Pancreas (tissue), 10 donors: Measurements from ENCODE around the gene MRPS25. TPM values are rescaled to one million over a fixed set of nuclear protein-coding genes. Genes with fewer than 3 reads are reported as not detected.

Experiments
- ATAC-seq, 4 donors: fragments of 200-7000 bp; cut with Tn5 transposase; one replicate each; pipeline versions ENCODE4 v1.8.0 to v1.9.1; 2020; ENCODE audit warnings: mild to moderate bottlenecking in 4 of 4, moderate library complexity in 4 of 4
- DNase-seq, 6 donors: peaks; one replicate each; pipeline ENCODE4 v3.0.0-alpha.2; 2020
- FAIRE-seq: peaks from 2 replicates; lab custom pipeline; 2012; peaks lifted over from hg19 to GRCh38; lab: Jason Lieb, UNC
- H3K27ac ChIP-seq, 4 donors: fragments of 200-600 bp; sonication (generic); 1 replicate in 3 of 4; 2 replicates in 1 of 4; pipeline versions ENCODE4 v1.5.0 to v1.8.0; 2020
- H3K27me3 ChIP-seq, 4 donors: fragments of 200-600 bp; one replicate each; pipeline ENCODE4 v1.8.0; 2021
- H3K36me3 ChIP-seq, 3 donors: fragments of 200-600 bp; sonication (generic) in 1 of 3; one replicate each; pipeline versions ENCODE4 v1.5.0 to v1.8.0; 2020 to 2021
- H3K4me1 ChIP-seq, 3 donors: fragments of 200-600 bp; one replicate each; pipeline ENCODE4 v1.8.0; 2021
- H3K4me3 ChIP-seq, 4 donors: fragments of 200-600 bp; sonication (generic) in 2 of 4; one replicate each; pipeline versions ENCODE4 v1.5.0 to v1.8.0; 2020 to 2021
- H3K9me3 ChIP-seq, 4 donors: fragments of 200-600 bp; one replicate each; pipeline ENCODE4 v1.8.0; 2021
- WGBS, 2 donors: extraction: QIAGEN DNeasy Blood & Tissue Kit; methylation state at CpG; one replicate each; pipeline ENCODE4 v1.1.7; 2013; 5-methylcytosine and 5-hydroxymethylcytosine counted together
- intact Hi-C, 3 donors: fragments of 100-400 bp; cut with DNase I; formaldehyde crosslinking; loops; one replicate each; pipeline versions ENCODE4 v1.11.1 to v1.14.2; 2022
- polyA plus RNA-seq, 2 donors: library from polyadenylated mRNA; stranded (reverse); fragments of 200-250 nt; gene quantifications; one replicate each; pipeline ENCODE4 v1.2.3, GENCODE V29; 2013
- total RNA-seq, 6 donors: library from RNA; stranded (reverse); fragmentation: NEBNext Ultra II Directional in 4 of 6; extraction: Animal tissue kit (Norgen Biotek cat#: 25700) in 4 of 6; gene quantifications; one replicate each; pipeline versions ENCODE4 v1.2.1 to v1.2.4, GENCODE V29; 2021 to 2023
- TF ChIP-seq, protein P1 (sequence below), 4 donors: fragments of 200-600 bp; sonication (generic) in 3 of 4; IDR thresholded peaks; one replicate each; pipeline versions ENCODE4 v1.5.0 to v1.8.0; 2021; ENCODE audit warnings: antibody characterized with exemption in 4 of 4
- donor health status: healthy with polysubstance abuse.
- donor health status: DM: no; HTN: no; CAD: no; lungs with moderate emphysema.
- donor health status: DM: no; HTN: no; CAD: no.
- donor health status: control.
- donor health status: control.
- donor health status: Bipolar disorder and iron deficiency.
- donor health status: DM: yes; HTN: yes; CAD: no.
- donor health status: DM: no; HTN: no; CAD: no.
- donor health status: DM: no; HTN: no; CAD: no.
- donor health status: DM: yes; HTN: yes; CAD: no.

MRPS25 gene
- total and polyA plus RNA-seq, 8 donors = 14.3 to 44.0 (median 19.7) TPM

GRCh38 chr3:15017191-15017590 is 47.9 kb downstream of the MRPS25 start:
- intact Hi-C loops = no loop called here
- DNase-seq = no peak
- no peak for FAIRE-seq
- Histone ChIP-seq H3K27ac (no peak overlapping the region), H3K27me3 (no peaks in the 10 kb centered on the region), H3K4me1 (no peaks in the 10 kb centered on the region), H3K4me3 (no peak overlapping the region), H3K9me3 (no peaks in the 10 kb centered on the region), H3K36me3 (peaks cover 8 to 57% (median 9%) of the 10 kb centered on the region in 3 donors)
- 89 to 95% methylated on average over 2 of the region's 2 CpGs for WGBS, 2 donors
- TF ChIP-seq, protein P1, sequence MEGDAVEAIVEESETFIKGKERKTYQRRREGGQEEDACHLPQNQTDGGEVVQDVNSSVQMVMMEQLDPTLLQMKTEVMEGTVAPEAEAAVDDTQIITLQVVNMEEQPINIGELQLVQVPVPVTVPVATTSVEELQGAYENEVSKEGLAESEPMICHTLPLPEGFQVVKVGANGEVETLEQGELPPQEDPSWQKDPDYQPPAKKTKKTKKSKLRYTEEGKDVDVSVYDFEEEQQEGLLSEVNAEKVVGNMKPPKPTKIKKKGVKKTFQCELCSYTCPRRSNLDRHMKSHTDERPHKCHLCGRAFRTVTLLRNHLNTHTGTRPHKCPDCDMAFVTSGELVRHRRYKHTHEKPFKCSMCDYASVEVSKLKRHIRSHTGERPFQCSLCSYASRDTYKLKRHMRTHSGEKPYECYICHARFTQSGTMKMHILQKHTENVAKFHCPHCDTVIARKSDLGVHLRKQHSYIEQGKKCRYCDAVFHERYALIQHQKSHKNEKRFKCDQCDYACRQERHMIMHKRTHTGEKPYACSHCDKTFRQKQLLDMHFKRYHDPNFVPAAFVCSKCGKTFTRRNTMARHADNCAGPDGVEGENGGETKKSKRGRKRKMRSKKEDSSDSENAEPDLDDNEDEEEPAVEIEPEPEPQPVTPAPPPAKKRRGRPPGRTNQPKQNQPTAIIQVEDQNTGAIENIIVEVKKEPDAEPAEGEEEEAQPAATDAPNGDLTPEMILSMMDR (IDR thresholded peaks at IDR 0.05) = no peak
- no peak for ATAC-seq

DNA sequence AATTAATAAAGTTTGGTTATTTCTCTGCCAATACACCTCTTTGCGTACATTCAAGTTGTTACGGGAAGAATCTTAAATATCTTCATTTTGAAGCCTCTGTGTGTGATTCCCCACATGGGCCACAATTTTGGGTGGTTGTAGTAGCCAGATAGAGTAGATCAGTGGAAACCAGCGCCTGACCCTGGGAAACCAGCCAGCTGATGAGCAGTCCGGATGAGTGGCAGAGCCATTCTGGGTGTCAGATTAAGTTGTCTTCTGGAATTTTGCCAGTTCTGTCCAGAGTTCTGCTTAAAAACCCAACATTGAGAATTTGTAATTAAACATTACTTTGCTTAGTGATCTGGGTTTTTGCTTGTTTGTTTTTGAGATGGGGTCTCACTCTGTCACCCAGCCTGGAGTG is 49.7 kb downstream of the MRPS25 start:
- H3K36me3 ChIP-seq = peaks cover 5 to 47% (median 5%) of the 10 kb centered on the region in 3 donors
- H3K9me3 ChIP-seq = no peaks in the 10 kb centered on the region
- DNase-seq = no peak
- H3K4me1 ChIP-seq = no peaks in the 10 kb centered on the region
- ATAC-seq = no peak
- TF ChIP-seq, protein P1 (IDR thresholded peaks at IDR 0.05) = no peak
- no peak overlapping the region for H3K4me3 ChIP-seq
- 90 to 91% methylated on average over 4 of the region's 4 CpGs for WGBS, 2 donors
- FAIRE-seq = no peak
- H3K27me3 ChIP-seq = no peaks in the 10 kb centered on the region
- intact Hi-C loops = no loop called here
- H3K27ac ChIP-seq = no peak overlapping the region

GRCh38 chr3:15014606-15015328 is 50.3 kb downstream of the MRPS25 start:
- intact Hi-C loops = no loop called here
- Histone ChIP-seq H3K36me3 (peaks cover 3 to 41% (median 5%) of the 10 kb centered on the region in 3 donors), H3K9me3 (no peaks in the 10 kb centered on the region), H3K4me3 (no peak overlapping the region), H3K27ac (no peak overlapping the region), H3K4me1 (no peaks in the 10 kb centered on the region), H3K27me3 (no peaks in the 10 kb centered on the region)
- no peak for ATAC-seq
- WGBS, 2 donors = 93 to 99% methylated on average over 3 of the region's 3 CpGs
- TF ChIP-seq, protein P1 (IDR thresholded peaks at IDR 0.05) = no peak
- FAIRE-seq = no peak
- DNase-seq = no peak

- no peak for DNase-seq
- H3K36me3 ChIP-seq = peaks cover 3 to 25% (median 5%) of the 10 kb centered on the region in 3 donors
- ATAC-seq = no peak
- H3K4me1 ChIP-seq = no peaks in the 10 kb centered on the region
- 97 to 99% methylated on average over 5 of the region's 5 CpGs for WGBS, 2 donors
- no peaks in the 10 kb centered on the region for H3K27me3 ChIP-seq
- FAIRE-seq = no peak
- H3K4me3 ChIP-seq = no peak overlapping the region
- TF ChIP-seq, protein P1 (IDR thresholded peaks at IDR 0.05) = no peak
- intact Hi-C loops = no loop called here
- H3K27ac ChIP-seq = no peak overlapping the region
- H3K9me3 ChIP-seq = no peaks in the 10 kb centered on the region
Measured at GRCh38 chr3:15011174-15011573, 53.9 kb downstream of the MRPS25 start.

- no peak for FAIRE-seq
- no peak for ATAC-seq
Measured at GRCh38 chr3:15010664-15011063, 54.5 kb downstream of the MRPS25 start.

More at GRCh38 chr3:15010664-15011063, 54.5 kb downstream of the MRPS25 start:
- H3K27ac ChIP-seq = no peak overlapping the region
- intact Hi-C loops = no loop called here
- TF ChIP-seq, protein P1 (IDR thresholded peaks at IDR 0.05) = no peak
- no peaks in the 10 kb centered on the region for H3K27me3 ChIP-seq
- no peaks in the 10 kb centered on the region for H3K4me1 ChIP-seq
- H3K4me3 ChIP-seq = no peak overlapping the region
- no peaks in the 10 kb centered on the region for H3K9me3 ChIP-seq
- H3K36me3 ChIP-seq = peaks cover 3 to 21% (median 5%) of the 10 kb centered on the region in 3 donors
- DNase-seq = no peak
- 95 to 100% methylated on average over 1 of the region's 1 CpG for WGBS, 2 donors
